ENCODE results near the gene ZNF594. TPM values are rescaled to one million over a fixed set of nuclear protein-coding genes. Genes with fewer than 3 reads are reported as not detected.

Gene ZNF594
- total and polyA plus RNA-seq, 10 of the 15 experiments (the other 5 are each of a cell fraction or from before 2014, with no cell fraction given): 0.98 to 14.3 (median 11.1) TPM

GRCh38 chr17:5139458-5139732 is 52.3 kb downstream of the ZNF594 start:
- ChIA-PET CTCF (no interaction called here), SMC1A (ENCODE audit: uncharacterized antibody, unreplicated experiment) (no interaction called here)
- no peaks in the 10 kb centered on the region for H3K4me1 ChIP-seq (ENCODE audit: control insufficient read depth, insufficient read depth, low read length)

More at GRCh38 chr17:5139458-5139732, 52.3 kb downstream of the ZNF594 start:
- Histone ChIP-seq H3K9ac (ENCODE audit: control insufficient read depth, insufficient read depth, low read length) (no peak overlapping the region), H3K9me3 (replicated peaks; ENCODE audit: control insufficient read depth, insufficient read depth, low read length) (no peaks in the 10 kb centered on the region), H3K4me2 (ENCODE audit: control insufficient read depth, insufficient read depth) (no peak overlapping the region), H3K36me3 (ENCODE audit: control insufficient read depth in 2 of 2, insufficient read depth in 2 of 2, low read length in 1 of 2) (no peaks in the 10 kb centered on the region), H3K79me2 (ENCODE audit: control insufficient read depth, insufficient read depth, low read length) (no peaks in the 10 kb centered on the region), H3K4me3 (no peak overlapping the region), H2AFZ (ENCODE audit: control insufficient read depth, low read depth, low read length) (no peak overlapping the region), H4K20me1 (ENCODE audit: control insufficient read depth, insufficient read depth) (no peaks in the 10 kb centered on the region), H3K27ac (ENCODE audit: control insufficient read depth, insufficient read depth) (no peak overlapping the region), H3K27me3 (replicated peaks in 1 of 2; ENCODE audit: control insufficient read depth in 2 of 2, insufficient read depth in 2 of 2, low read length in 1 of 2) (no peaks in the 10 kb centered on the region)
- in situ Hi-C loops (cut with MboI): no loop called here
- no peak for TF ChIP-seq MEF2A (IDR thresholded peaks at IDR 0.05; ENCODE audit: insufficient read depth, low read depth, low read length)
- TF ChIP-seq POLR2AphosphoS2 (IDR thresholded peaks at IDR 0.05; ENCODE audit: low read depth, low read length): no peak
- no peak for TF ChIP-seq BRCA1 (IDR thresholded peaks at IDR 0.05; ENCODE audit: low read depth, low read length)
- TF ChIP-seq, protein P1, sequence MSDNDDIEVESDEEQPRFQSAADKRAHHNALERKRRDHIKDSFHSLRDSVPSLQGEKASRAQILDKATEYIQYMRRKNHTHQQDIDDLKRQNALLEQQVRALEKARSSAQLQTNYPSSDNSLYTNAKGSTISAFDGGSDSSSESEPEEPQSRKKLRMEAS (IDR thresholded peaks at IDR 0.05; ENCODE audit: low read depth, low read length): no peak
- no peak for TF ChIP-seq REST (IDR thresholded peaks at IDR 0.05; ENCODE audit: low read depth, low read length)
- no peak for TF ChIP-seq CHD2 (IDR thresholded peaks at IDR 0.05; ENCODE audit: borderline replicate concordance, low read depth, low read length)
- TF ChIP-seq ZNF24 (IDR thresholded peaks at IDR 0.05): no peak
- TF ChIP-seq POLR2A (IDR thresholded peaks at IDR 0.05; ENCODE audit: low read depth, low read length): no peak
- no peak for TF ChIP-seq ZNF384 (IDR thresholded peaks at IDR 0.05; ENCODE audit: borderline replicate concordance, low read depth, low read length)
- TF ChIP-seq SIN3A (IDR thresholded peaks at IDR 0.05; ENCODE audit: low read depth, low read length): no peak
- no peak for TF ChIP-seq PAX8 (IDR thresholded peaks at IDR 0.05)
- BruUV-seq (replicated peaks): no TSS peak
- intact Hi-C loops (cut with micrococcal nuclease; ENCODE audit: unreplicated experiment): no loop called here
- POLR2A ChIA-PET: no interaction called here
- 56% methylated on average over 4 of the region's 5 CpGs for WGBS (ENCODE audit: insufficient coverage, insufficient replicate concordance, low lambda C conversion rate, missing lambda C conversion rate)
- FAIRE-seq (no peak), DNase-seq (ENCODE audit: low read depth, low spot score) (no peak), ATAC-seq (no peak)
- RAD21 ChIA-PET (ENCODE audit: unreplicated experiment): no interaction called here

Measured in GM12878 (cell line).